CD4-positive, alpha-beta T cell treated with Interleukin-15 for 4 hours (primary cell): ENCODE results near the gene CCNB1IP1.
"Not testable (repeated sequence)": the region's sequence is repeated elsewhere in the genome, so short reads cannot be mapped to it uniquely, and the experiment has no call there.

Source experiments
- DNase-seq: peaks from one replicate; pipeline ENCODE4 v3.0.0-alpha.2; 2020; ENCODE audit warnings: low spot score

The CCNB1IP1 gene

DNA sequence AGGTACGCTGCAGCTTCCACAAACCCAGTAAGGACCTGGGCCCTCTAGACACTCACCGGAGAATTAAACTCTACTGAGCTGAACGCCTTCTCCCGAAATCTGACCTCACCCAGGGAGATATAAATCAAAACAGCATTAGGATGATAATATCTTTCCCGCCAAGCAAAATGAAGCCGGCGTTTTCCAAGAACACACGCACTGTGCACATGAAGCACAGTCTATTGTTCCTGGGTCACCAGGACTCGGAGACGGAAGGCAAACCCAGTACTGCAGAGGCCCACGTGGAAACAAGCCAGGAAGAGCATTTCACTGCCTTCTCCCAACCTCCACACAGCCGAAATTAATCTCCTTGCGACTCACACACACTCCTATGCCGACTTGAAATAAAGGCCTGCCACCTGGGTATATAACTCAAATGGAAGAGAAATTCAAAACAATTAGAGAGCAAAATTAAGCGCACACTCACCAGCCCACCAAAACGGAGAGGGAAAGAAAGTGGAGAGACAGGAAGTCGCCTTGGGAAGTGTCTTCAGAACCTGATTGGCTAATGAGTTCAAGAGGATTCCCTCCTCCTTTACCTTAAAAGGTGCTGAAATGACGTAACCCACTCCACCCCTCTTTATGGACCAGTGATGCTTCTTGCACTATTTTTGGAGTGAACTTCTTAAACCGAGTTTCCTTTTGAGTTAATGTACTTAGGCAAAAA lies at the start of gene CCNB1IP1:
CCNB1IP1 (minus strand) TSS at position 492 of the 706 bp plus-strand sequence. CDS start 16,756 bp downstream, outside the sequence.
- peak; percentile 72 for DNase-seq

- no peak for DNase-seq
Observed at GRCh38 chr14:20382526-20382925, 49.4 kb upstream of the CCNB1IP1 start.

DNA sequence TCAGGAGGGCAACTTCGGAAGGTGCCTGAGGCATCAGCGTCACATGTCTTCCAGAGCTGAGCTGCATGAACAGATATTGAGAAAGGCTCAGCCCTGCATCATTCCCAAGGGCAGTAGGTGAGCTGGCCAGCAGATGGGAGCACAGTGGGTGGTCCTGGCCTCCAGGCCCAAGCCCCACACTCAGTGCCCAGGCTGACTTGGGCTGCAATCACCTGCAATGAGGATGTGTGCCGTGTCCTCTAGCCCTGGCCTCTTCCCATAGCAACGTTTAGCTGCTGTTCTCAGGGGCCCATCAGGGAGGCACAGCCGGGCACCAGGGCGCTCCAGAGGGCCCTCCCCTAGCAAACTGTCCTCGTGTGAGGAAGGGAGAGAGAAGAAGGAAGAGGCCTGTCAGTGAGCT lies 48.3 kb upstream of the CCNB1IP1 start:
- no peak for DNase-seq

GRCh38 chr14:20380681-20381080 lies 47.6 kb upstream of the CCNB1IP1 start:
- DNase-seq: no peak

- no peak for DNase-seq
Observed at GRCh38 chr14:20379743-20380142, 46.7 kb upstream of the CCNB1IP1 start.

DNA sequence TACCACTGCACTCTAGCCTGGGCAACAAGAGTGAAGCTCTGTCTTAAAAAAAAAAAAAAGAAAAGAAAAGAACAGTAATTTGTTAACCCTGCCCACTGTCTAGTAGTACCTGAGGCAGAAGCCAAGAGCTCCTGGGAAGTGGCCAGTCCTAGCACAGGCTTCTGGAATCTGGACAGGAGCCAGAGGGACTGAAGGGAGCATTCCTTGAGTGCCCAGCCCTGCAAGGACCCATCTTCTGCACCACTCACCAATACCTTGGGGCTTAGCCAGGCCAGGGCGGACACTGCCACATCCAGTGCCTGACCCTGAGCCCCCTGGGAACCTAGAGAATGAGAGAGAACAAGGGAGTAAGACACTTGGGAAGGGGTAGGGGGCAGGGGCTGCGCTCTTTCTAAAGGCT lies 44.1 kb upstream of the CCNB1IP1 start:
- DNase-seq: no peak

- no peak for DNase-seq
Observed at GRCh38 chr14:20376071-20376588, 43.1 kb upstream of the CCNB1IP1 start.

GRCh38 chr14:20375471-20375870 lies 42.4 kb upstream of the CCNB1IP1 start:
- DNase-seq: no peak

GRCh38 chr14:20372796-20373195 lies 39.7 kb upstream of the CCNB1IP1 start:
- no peak for DNase-seq

DNA sequence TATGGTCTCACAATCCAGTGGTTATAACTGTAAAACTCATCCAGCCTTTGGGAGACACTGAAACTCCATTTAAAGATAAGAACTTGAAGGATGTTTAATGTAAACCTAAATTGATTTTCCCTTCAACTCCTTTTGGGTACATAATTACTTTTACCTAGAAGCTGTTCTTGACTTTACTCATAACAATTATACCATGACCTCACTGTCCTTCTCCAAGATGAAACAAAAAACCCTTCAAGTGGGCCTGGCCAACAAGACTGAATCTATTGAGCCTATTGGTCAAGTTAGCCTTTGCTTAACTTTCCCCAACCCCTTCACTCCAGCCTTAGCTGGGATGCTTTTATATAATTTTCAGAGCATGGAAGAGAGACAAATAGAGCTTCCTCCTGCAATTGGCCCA lies 32.8 kb upstream of the CCNB1IP1 start:
- DNase-seq: no peak

DNA sequence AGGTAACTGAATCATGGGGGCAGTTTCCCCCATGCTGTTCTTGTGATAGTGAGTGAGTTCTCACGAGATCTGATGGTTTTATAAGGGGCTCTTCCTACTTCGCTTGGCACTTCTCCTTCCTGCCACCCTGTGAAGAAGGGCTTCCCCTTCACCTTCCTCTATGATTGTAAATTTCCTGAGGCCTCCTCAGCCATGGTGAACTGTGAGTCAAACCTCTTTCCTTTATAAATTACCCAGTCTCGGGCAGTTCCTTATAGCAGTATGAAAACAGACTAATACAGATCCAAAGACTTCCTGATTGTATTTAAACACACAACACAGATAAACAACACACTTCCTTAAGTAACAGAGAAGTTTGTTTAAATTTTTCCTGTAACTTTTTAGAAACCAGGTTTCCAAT lies 25.4 kb upstream of the CCNB1IP1 start:
- not testable (repeated sequence) for DNase-seq

GRCh38 chr14:20356422-20356821 lies 23.3 kb upstream of the CCNB1IP1 start:
- no peak for DNase-seq

DNA sequence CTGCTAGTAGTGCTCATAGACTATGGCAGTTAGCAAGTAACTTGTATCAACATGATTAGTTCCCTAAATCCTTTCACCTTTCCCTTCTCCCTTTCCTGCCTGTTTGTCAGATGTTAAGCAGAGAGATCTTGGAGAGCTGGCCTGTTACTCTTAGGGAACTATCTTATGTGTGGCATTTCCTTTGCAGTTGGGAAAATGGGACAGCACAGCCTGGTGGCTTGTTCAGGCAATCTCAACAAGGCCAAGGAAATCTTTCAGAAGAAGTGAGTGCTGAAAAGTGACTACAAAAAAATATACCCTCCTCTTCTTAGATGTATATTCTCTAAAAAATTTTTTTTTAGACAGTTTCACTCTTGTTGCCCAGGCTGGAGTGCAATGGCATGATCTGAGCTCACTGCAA lies 17.8 kb upstream of the CCNB1IP1 start:
- DNase-seq: no peak

GRCh38 chr14:20350282-20350681 lies 17.2 kb upstream of the CCNB1IP1 start:
- DNase-seq: no peak

DNA sequence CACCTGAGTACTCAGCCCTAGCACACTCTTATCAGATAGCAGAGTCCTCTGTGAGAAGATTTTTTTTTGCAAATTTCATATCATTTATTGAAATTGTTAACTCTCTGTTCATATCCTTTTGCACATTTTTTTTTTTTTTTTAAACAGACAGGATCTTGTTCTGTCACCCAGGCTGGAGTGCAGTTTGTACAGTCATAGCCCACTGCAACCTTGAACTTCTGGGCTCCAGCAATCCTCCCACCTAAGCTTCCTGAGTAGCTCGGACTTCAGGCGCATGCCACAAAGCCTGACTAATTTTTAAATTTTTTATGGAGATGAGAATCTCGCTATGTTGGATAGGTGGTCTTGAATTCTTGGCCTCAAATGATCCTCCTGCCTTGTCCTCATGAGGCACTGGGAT lies 14.7 kb upstream of the CCNB1IP1 start:
- DNase-seq: no peak

DNA sequence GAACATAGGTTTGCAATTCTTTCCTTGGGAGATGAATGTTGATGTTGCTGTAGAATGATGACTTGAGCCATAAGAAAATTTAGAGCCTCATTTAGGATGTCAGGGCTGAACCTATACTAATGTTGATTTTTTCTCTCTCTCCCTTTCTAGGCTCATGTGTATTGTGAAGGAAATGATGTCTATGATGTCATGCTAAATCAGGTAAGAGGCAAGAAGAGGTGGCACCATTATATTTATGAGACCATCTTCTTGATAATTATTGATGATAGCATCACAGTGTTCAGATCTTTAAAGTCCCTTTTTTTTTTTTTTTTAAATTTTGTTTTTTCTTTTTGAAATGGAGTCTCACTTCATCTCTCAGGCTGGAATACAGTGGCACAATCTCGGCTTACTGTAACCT lies 13.6 kb upstream of the CCNB1IP1 start:
- no peak for DNase-seq

- DNase-seq: no peak
Observed at GRCh38 chr14:20345366-20345765, 12.3 kb upstream of the CCNB1IP1 start.

DNA sequence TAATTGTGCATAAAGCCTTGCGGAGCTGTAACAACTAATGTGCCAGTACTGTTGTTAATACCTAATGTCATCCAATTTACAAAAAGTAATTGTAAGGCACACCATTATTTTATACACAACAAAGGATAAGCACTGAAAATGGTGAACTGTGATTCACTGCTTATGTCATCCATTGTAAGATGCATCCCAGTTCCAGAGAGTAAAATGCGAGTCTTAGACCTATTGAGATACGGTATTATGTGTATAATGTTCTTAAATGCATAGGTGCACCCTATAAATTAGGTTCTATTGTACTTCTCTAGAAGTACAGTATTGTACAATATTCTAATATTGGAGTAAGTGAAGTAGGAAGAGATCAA lies 10.8 kb upstream of the CCNB1IP1 start:
- DNase-seq: no peak

GRCh38 chr14:20343092-20343861 lies 10.2 kb upstream of the CCNB1IP1 start, which contains the start of gene PARP2:
Gene PARP2, plus strand, starts transcription at chr14:20343635. Its CDS starts 7 bp downstream, at chr14:20343642.
- peak; percentile 97 for DNase-seq

GRCh38 chr14:20341646-20342045 lies 8.6 kb upstream of the CCNB1IP1 start:
- DNase-seq: no peak

GRCh38 chr14:20341032-20341431 lies 8.0 kb upstream of the CCNB1IP1 start:
- not testable (repeated sequence) for DNase-seq

GRCh38 chr14:20334017-20334416 lies 938 bp upstream of the CCNB1IP1 start:
- DNase-seq: no peak

DNA sequence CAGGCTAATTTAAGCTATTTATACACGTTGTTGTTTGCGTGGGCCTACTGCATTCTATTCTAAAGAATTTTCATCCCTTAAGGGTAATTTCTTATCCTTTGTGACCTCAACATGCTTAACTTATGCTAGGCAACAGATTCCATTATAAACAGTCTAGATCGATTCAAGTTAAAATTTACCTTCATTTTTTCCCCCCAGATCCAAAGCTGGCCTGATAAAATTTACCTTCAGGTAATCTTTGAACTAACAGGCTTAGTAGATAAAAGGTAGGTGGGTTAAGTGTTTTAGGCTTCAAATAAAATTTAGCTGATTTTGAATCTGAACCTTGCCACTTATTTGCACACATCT lies 389 bp upstream of the CCNB1IP1 start:
- DNase-seq: no peak

DNA sequence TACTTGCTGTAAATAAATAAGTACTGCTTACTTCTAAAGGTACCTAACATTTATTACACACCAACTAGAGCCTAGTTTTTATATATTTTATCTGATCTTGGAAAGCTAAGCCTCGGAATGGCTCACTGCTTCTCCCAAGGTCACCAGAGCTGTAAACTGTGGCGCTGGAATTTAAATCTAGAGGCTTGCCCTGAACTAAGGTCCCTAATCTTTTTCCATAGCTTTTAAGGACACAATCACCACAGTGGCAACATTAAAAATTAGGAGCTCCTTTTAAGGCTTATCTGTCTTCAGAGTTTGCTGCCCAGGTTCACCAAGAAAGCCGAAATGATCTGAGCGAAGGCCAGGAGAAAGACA lies 670 bp downstream of the CCNB1IP1 start:
- DNase-seq: no peak
